Spleen (tissue), 7 donors: Measurements from ENCODE around the gene DNAJC7.

Source experiments
- POLR2A ChIP-seq, 3 donors: fragments of 450-650 bp; IDR thresholded peaks; one replicate each; pipeline ENCODE4 v1.5.1; 2017; ENCODE audit warnings: antibody characterized with exemption in 3 of 3, mild to moderate bottlenecking in 1 of 3
- POLR2AphosphoS5 ChIP-seq, 3 donors: sonication (generic); formaldehyde crosslinking; IDR thresholded peaks; one replicate each; pipeline ENCODE4 v1.5.1; 2017; ENCODE audit warnings: antibody characterized with exemption in 3 of 3
- TF ChIP-seq, protein P1 (sequence below), 11 experiments: fragments of 200-600 bp in 7 of 11; fragments of 450-650 bp in 4 of 11; sonication (generic) in 4 of 11; IDR thresholded peaks in 8 of 11; conservative IDR thresholded peaks in 3 of 11; 1 replicate in 7 of 11; 2 replicates in 4 of 11; pipeline versions ENCODE4 v1.4.0 to v1.8.0; 2016 to 2021; ENCODE audit warnings: antibody characterized with exemption in 11 of 11, inconsistent platforms in 4 of 11, mild to moderate bottlenecking in 1 of 11
- donor health status: DM: no; HTN: no; CAD: no; lungs with moderate emphysema.
- donor health status: DM: no; HTN: no; CAD: no.
- donor health status: DM: no; HTN: no; CAD: no.

DNA sequence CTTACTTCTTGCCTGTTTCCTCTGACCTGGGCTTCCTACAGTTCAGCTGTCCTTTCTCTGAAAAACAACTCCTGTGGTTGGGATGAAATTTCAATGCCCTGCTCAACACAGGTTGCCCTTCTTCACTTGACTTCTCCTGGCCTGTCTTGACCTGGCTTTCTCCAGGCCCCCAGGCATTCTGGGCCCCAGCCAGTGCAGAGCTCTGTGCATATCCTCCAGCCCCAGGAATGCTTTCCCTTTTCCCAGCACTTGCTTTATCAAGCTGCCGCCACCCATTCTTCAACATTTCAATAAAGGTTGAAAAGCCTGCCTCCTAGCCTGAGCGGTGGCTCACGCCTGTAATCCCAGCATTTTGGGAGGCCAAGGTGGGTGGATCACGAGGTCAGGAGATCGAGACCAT lies 76.1 kb downstream of the DNAJC7 start:
- TF ChIP-seq POLR2A (IDR thresholded peaks at IDR 0.05), result no peak
- TF ChIP-seq, protein P1, sequence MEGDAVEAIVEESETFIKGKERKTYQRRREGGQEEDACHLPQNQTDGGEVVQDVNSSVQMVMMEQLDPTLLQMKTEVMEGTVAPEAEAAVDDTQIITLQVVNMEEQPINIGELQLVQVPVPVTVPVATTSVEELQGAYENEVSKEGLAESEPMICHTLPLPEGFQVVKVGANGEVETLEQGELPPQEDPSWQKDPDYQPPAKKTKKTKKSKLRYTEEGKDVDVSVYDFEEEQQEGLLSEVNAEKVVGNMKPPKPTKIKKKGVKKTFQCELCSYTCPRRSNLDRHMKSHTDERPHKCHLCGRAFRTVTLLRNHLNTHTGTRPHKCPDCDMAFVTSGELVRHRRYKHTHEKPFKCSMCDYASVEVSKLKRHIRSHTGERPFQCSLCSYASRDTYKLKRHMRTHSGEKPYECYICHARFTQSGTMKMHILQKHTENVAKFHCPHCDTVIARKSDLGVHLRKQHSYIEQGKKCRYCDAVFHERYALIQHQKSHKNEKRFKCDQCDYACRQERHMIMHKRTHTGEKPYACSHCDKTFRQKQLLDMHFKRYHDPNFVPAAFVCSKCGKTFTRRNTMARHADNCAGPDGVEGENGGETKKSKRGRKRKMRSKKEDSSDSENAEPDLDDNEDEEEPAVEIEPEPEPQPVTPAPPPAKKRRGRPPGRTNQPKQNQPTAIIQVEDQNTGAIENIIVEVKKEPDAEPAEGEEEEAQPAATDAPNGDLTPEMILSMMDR (IDR thresholded peaks at IDR 0.05 in 8 of 11, conservative IDR thresholded peaks at IDR 0.05 in 3 of 11), result no peak
- TF ChIP-seq POLR2AphosphoS5 (IDR thresholded peaks at IDR 0.05), result no peak
